IMR-90 (cell line): ENCODE measurements around the gene ACTN2. TPM values are rescaled to one million over a fixed set of nuclear protein-coding genes. Genes with fewer than 3 reads are reported as not detected.

ENCODE experiments used
- polyA plus RNA-seq, 3 experiments: library from polyadenylated mRNA; depleted of rRNA; stranded (reverse); fragments of >200 nt; gene quantifications; 2 replicates each; pipeline ENCODE4 v1.2.3, GENCODE V29; 2012; ENCODE audit warnings: low replicate concordance in 1 of 3
- total RNA-seq: library from RNA; depleted of rRNA; stranded (reverse); fragments of >200 nt; gene quantifications from 2 replicates; pipeline ENCODE4 v1.2.3, GENCODE V29; 2012; rRNA removed

The ACTN2 gene
- total and polyA plus RNA-seq, 2 of the 4 experiments (the other 2 are of a cell fraction): under 0.01 TPM; not detected in 1

Other genes starting within 250 kb of the ACTN2 start
- 44.7 and 57.7 TPM in 2 replicates for gene LGALS8, start 162.5 kb upstream of the ACTN2 start, total RNA-seq
- 26.2 and 41.3 TPM in 2 replicates for gene LGALS8, start 162.5 kb upstream of the ACTN2 start, polyA plus RNA-seq (2012; rRNA removed)
- gene HEATR1, start 82.0 kb upstream of the ACTN2 start, total RNA-seq: 53.8 and 61.1 TPM in 2 replicates
- 6.3 and 8.5 TPM in 2 replicates for gene HEATR1, start 82.0 kb upstream of the ACTN2 start, polyA plus RNA-seq (2012; rRNA removed)
- gene MTR, start 108.8 kb downstream of the ACTN2 start, total RNA-seq: 31.0 and 32.8 TPM in 2 replicates
- gene MTR, start 108.8 kb downstream of the ACTN2 start, polyA plus RNA-seq (2012; rRNA removed): 5.9 and 7.7 TPM in 2 replicates